Germinal center (tissue), 1 donor: ENCODE results near the gene VGLL4.

ENCODE experiments used
- DNase-seq: peaks from one replicate; pipeline ENCODE4 v3.0.0; 2012; ENCODE audit warnings: mixed read lengths, low spot score

VGLL4 gene

DNA sequence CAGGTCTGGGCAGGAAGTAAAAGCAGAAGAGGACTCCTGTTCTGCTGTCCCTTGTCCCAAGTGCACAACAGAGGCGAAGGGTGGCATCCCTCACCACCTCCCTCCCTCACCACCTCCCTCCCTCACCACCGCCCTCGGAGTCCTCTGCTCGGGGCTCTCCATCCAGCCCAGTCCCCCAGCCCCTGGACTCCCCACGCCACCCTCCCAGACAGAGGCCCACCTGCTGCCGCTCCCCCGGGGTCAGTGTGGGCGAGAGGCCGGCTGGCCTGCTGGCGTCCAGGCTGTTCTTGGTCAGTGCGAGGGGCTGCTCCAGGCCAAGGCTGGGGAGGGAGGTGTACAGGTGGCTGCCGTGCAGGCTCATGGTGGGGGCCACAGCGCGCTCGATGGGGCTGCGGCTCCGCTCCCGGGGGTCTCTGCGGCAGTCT lies 79.1 kb downstream of the VGLL4 start:
- DNase-seq: no peak

DNA sequence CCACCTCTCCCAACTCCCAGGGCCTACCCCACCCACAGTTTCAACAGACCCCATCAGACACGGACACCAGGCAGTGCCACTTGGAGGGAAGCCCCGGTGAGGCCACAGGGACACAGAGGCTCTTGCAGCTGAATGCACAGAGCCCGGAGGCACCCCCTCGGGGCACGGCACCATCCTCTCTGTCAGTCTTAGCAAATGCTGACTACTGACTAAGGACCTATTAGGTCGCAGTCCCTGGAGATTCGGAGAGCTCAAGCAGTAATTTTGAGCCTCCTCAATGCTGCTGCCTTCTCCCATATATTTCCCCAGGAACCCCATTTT lies 79.9 kb downstream of the VGLL4 start:
- DNase-seq: no peak

DNA sequence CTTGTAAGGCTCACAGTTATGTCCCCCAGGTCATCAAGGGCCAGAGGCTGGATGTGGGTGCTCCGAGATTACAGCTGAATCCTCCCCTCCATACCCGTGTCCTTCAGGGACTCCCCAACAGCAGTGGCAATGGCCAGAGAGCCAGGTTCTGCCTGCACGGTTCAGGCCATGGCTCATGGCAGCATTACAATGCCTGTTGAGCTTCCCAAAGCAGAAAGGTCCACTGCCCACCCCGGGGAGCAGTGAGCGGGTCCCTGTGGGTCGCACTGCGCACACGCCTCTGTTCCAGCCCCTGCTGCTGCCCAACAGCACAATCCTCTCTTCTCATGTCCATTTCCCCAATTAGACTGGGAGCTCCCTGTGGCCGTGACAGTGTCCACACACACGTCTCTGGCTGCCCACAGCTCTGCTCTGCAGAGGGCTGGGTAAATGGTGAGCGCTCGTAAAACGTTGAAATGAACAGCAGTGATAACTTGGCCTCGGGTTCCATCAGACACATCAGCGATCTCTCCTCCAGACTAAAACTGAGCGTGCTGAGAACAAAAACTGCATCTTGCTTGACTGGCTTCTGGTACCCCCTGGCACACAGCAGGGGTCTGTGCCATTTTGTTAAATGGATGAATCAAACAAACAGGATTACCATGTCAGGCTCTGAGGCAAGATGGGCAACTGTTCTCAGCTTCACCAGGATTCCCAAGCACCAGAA lies 80.4 kb downstream of the VGLL4 start:
- DNase-seq: no peak

DNA sequence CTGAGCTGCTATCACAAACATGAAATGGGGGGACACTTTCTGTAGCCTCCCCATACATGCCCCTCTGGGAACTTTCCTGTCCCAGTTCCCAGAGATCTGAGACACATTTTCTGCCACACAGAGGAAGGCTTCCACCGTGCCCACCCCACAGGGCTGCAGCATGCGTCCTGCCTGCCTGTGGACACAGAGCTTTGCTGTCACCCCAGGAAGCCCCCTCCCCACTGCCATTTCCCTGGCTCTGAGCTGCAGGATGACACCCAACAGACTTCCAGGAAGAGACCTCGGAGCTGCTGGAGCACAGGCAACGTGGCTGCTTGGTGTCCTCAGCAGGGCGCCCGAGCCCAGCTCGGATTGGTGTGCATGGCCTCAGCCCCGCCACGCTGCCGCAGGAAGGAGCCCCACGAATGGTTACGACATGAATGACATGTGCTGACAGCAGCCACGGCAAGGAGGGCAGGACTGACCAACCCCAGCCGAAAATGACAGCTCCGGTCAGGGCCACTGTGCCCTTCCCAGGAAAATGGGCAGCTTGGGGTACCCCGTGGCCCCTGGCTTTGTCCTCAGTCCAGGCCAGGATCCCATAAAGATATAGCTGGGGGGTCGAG lies 81.3 kb downstream of the VGLL4 start:
- DNase-seq: no peak

DNA sequence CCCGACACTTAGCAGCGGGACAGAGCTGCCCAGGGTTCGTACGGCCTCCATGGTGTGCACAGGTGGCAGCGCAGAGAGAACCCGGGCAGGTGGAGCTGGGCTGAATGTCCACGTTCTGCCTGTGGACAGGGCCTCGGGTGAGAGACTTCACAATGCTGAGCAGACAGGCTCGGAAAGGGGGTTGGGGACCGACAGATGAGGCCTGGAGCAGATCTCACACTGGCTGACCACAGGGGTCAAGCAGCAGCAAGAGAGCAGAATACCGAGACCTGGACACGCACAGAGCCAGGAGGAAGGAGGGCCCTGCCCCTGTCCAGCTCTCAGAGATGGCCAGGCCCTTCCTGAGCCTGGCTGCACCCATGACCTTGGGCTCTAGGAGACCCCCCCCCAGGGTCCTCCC lies 83.0 kb downstream of the VGLL4 start:
- DNase-seq: no peak

DNA sequence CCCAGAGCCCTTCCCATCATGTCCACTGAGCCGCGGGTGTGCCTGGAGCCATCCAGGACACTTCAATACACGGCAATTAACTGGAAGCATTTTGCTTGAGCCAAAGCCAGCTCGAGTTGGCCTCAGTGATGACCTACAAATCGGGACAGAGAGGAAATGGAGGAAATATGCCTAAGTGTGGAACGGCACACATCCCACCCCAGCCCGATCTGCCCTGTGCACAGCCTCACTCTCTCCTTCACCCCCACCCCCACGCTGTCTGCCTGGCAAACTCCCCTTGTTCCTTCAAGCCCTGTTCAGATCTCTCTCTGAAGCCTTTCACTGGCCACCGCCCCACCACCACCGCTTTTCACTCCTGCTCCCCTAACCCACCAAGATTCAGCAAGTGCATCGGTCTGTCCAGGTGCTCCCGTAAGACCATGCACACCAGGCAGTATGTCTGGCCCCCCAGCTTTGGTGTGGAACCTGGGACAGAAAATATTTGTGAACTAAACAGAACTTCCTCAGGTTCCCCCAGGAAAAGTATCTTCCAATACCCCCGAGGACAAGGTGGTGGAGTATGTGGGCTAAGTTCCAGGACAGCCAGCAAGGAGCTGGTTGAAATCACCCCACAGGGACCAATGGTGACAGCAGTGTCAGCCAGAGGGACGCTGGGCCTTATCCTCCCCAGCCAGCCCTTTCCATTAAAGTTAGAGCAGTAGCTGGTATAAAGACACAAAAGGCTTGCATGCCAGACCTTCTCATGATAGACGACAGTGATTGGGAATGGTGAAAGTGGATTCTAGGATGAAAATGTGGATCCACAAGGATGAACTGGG lies 83.7 kb downstream of the VGLL4 start:
- DNase-seq: no peak

DNA sequence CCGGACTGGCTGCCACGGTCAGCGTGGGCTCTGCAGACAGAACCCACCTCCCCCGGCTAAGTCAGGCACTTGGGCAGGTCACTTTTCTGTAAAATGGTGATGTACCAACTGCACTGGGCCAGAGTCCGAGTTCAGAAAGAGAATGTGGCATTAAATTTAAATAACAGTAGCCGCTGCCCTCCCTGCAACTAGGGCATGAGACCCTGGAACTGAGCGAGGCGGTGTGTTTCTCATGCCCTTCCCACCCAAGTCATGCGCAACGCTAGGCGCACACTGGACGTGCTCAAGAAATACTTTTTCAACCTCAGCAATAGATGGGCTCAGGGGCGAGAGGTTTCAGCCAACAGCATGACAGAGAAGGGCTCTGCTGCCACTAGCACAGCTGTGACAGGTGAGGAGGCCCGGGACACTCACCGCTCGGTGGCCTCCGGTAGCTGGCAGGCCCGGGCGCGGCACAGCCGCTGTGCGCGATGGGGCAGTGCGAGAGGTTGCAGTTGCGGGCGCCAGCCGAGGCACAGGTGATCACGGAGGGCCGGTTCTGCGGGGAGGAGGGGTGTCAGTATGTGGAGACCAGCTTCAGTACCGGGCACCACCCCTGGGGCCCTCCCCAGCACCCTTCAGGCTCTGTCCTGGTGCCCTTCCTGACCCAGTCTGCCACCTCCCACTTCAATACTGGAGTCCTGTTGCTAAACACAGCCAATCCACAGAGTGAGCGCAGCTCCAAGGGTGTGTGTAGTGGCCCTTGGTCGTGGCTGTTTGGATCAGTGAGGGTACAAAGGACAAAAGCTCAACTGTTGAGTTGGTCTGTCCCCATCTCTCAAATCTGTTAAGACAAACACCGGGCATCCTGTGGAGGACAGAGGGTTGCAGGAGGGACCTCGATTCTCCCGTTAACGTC lies 84.5 kb downstream of the VGLL4 start:
- no peak for DNase-seq

DNA sequence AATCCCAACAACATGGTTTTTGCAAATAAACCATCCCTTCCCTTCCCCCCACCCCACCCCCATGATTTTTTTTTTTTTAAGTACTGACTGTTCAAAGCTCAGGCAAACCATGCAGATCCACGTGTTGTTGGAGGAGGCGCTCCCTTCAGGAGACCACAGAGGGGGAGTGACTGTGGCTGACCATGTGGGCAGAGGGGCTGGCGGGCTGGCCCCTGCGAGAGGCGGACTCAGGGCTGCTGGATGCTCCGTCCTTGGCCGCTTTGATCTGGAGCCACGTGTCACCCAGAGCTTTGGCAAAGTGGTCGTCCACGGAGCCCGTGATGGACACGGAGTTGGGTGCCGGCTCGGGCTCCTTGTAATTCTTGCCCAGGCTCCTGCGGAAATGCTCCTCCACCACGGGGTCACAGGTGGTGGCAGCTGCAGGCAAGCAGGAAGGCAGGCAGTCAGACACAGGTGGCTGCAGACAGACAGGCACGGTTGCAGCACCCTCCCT lies 85.3 kb downstream of the VGLL4 start:
- DNase-seq: no peak

DNA sequence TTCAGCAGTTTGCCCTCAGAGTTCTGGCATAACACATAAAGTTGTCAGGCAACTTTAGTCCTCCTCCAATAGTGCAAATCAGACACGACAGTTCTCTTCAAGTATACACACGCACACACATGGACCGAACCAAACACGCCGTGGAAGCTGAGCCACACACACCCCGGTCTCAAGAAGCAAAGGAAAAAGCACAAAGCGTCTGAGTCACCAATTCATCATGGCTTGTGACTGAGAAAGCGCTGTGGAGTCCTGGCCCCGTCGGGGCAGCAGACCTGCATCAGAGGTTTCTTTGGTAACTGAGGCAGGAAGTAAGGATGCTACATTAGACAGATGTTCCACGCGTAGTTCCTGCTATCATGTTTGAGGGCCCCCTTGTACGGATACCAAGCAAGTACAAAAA lies 85.7 kb downstream of the VGLL4 start:
- no peak for DNase-seq

DNA sequence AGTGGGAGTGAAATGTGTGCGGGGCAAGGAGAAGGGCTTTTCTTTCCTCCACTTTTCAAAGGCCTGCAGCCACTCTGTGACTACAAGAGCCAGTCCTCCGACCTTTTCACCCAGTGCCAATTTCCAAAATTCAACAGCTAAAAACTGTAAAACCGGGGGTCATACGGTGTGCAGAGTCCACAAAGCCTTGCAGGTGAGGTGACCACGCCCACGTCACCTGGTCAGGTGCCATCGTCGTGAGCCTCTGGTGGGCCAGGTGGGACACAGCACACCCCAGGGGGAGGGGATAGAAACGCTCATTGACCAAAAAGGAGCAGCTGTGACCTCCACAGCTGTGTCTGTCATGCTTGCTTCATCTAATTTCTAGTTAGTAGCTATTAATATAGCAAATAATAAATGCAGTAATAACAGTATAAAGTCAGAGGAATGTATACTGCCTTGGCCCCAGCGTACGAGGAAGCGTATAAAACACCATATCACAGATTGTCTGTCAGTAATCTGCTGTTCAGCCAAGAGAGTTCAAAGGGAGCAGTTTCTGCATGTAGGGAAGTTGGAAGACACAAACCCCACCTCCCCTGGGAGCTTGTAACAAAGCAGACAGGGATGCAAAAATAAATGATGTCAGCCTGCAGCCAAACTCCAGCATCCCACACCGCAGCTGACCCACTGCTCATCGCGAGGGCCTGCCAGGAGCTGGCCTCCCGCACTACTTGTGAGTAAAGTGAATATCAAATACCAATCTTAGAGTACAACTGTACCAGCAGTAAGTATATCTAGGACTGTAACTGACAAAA lies 86.7 kb downstream of the VGLL4 start:
- no peak for DNase-seq

DNA sequence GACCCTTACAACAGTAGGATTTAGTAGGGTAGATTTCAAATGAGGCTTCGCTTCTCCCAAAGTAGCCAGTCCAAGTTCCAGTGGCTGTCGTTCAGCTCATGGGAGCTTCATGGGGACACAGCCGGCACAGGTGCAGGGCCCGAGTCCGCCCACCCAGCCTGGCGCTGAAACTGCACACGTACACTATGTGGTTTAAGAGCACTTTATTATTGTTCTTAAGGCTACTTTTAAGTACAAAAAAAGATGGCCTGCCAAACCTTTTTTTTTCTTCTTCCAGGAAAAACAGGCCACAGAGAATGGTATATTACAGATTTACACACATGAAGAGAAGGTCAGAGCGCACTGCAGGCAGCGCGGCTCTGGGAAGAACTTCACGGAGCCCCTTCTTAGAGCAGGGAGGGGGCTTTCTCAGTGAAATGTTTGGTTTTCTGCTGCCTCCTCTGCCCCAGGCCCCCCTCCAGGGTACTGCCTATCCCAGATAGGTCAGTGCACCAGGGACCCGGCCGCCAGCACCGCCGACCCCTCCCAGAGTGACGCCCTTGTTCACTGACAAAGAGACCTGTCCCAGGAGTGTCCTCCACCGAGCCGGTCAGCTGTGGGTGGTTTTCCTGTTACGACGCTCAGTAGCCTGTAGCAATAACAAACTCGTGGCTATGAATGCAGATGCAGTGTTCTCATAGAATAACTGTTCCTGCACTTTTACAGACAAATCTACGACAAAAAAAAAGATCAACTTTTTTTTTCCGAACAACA lies 87.7 kb downstream of the VGLL4 start:
- no peak for DNase-seq

DNA sequence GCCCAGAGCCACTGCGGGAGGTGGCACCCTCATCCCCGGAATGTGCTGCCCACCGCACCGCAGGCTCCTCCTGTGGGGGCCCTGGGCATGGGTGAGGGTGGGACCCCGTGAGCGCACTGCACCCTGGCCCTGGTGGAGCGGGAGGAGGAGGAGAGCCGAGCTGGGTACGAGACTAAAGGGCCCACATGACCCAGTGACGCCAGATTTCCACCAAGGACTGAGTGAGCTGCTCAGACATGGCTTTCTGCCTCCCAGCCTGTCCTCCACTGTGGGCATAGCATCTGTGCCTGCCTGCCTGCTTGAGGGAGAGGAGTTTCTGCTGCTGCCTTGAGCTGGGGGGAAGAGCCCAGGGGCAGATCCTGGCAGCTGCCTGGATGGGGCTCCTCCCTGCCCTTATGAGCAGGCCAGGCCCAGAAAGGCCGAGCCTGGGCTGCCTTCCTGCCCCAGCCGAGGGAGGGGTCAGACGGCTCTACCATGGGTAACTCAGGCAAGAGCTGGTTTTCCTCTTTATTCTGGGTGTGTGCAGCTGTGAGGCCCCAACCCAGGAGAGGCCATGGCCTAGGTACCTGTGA lies 88.4 kb downstream of the VGLL4 start:
- DNase-seq: no peak

DNA sequence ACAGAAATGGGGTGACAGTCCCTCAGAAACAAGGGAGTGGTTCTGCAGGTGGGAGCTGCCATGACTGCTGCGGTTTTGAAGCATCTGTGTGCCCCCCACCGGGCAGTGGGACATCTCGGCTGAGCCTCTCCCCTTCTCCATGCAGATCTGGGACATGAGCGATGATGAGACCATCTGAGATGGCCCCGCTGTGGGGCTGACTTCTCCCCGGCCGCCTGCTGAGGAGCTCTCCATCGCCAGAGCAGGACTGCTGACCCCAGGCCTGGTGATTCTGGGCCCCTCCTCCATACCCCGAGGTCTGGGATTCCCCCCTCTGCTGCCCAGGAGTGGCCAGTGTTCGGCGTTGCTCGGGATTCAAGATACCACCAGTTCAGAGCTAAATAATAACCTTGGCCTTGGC lies 89.0 kb downstream of the VGLL4 start:
- DNase-seq: no peak

DNA sequence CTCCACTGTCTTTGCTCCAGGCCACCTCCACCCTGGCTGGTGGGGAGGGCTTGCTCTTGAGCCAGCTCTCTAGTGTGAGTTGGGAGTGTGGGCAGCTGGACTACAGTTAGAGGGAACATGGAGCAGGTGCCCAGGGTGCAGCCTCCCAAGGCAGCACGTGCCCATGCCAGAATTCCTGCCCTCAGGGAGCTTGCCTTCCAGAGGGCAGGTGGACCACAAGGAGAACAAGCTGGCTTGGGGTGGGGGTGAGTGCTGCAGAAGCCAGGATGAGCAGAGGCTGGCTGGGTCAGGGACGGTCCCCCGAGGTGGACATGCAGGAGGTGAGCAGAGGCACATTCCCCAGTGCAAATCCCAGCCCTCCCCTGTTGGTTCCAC lies 89.5 kb downstream of the VGLL4 start:
- no peak for DNase-seq

DNA sequence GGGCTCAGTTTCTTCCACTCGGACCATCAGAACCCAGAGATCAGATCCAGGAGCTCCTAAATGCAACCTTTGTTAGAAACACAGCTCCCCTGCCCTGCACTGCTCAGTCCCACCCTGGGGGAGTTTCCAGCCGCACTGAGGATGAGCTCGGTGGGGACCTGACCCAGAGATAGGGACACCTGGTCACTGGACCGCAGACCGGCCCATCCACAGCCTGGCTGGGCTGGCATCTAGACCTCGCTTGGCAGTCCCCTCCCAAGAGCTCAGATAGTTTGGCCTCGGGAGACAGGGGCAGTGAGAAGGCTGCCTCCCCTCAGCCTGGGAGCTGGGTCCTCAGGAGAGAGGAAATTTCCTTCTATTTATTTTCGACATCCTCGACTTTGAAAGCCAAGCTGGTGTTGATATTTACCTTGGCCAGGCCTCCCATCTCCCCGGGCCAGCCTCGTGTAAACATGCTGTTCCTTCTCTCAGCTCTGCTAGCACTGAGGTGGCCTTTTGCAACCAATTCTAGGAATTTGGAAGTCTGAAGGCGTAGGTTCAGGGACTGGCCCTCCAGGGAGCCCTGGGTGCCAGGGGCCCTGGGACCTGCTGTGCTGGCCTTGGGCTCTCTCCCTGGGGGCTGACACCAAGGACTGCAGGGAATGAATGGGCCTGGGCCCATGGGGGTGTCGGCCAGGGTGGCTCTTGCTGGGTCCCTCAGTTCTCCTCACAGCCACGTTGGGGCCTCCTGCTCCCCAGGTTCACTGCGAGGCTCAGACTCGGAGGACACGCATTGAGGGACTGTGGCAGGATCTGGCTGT lies 90.1 kb downstream of the VGLL4 start:
- no peak for DNase-seq

DNA sequence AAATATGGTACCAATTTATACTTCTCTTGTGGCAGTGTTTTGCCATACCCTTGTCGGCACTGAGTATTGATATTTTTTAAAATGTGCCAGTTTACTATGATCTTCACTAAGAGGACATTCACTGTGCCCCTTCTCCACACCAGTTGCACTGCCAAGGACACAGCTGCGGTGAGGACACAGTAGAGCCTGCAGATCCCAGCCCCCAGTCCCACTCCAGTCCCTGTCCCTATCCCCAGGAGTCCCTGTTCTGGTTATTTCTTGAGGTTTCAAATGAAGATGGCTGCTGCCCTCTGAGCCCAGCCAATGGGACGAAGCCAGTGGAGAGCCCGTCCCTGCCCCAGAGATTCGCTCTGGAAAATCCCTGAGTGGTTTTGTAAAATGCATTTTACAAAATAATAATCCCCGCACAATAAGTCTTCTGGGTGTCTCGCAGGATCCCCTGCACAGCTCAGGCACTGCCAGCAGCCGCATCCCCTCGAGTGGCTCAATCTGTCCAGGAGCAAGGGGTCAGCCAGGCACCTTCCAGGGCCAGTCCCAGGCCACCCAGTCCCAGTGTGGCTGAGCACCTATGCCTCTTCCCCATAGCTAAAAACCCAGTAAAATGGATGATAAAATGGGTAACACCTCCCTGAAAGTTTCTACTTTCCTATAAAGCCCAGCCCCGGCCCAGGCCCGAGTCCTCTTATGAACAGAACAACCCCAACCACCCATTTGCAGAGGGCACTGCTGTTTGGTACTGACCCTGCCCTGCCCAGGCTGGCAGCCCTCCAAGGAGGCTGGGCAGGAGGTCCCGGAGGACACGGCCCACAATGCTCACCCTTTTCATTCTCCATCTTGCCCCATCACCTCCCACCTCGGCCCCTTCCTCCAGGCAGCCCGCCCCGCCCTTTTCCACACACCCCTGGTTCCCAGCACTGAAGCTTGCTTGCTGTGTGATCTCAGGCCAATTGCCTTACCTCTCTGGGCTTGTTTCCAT lies 91.1 kb downstream of the VGLL4 start:
- DNase-seq: no peak

DNA sequence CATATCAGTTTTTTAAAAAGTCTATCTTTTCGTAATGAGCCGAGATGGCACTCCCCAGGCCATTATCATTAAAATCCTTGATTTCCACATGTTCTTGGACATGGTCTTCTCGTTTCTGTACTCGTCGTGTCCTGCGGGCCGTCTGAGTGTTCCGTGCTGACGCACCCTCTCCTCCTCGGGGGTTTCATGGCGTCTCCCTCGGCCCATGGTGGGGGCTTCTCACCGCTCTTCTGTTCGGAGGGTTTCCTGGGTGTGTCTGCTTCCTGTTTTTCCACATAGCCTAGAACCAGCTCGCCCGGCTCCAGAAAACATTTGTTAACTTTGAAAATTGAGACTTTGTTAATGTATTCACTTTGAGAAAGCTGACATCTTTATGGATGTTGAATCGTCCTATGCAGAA lies 92.7 kb downstream of the VGLL4 start:
- DNase-seq: no peak

DNA sequence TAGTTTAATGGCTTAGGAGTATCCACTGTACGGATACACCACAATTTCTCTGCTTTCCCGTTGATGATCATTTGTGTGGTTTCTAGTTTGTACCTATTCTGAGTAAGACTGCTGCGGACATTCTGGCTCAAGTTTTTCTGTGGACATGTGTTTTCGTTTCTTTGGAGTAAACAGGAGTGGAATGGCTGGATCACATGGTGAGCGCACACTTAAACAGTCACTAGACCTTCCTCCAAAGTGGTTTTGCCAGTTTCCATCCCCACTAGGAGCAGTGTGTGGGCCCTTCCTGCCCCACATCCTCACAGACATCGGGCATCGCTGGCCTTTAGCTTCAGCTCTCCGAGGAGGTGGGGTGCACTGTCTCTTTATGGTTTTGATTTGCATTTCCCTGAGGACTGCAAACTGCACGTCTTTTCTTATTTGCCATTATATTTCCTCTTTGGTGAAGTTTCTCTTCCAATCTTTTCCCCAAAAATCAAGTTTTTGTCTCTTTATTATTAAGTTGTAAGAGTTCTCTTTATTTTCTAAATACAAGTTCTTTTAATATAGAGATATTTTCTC lies 94.1 kb downstream of the VGLL4 start:
- DNase-seq: peak; percentile 59
